Neutrophil (primary cell): ENCODE results near the gene PRDM16.

Experiments
- H3K27ac ChIP-seq: fragments of 200-600 bp; sonication (generic); 2 replicates; pipeline ENCODE4 v1.5.1; 2016; ENCODE audit warnings: mild to moderate bottlenecking, moderate library complexity
- H3K27me3 ChIP-seq: fragments of 200-600 bp; sonication (generic); 2 replicates; pipeline ENCODE4 v1.6.0; 2016; ENCODE audit warnings: mild to moderate bottlenecking
- H3K36me3 ChIP-seq: fragments of 200-600 bp; sonication (generic); 2 replicates; pipeline ENCODE4 v1.5.1; 2017
- H3K4me1 ChIP-seq, 2 experiments: fragments of 200-600 bp in 1 of 2; sonication (generic) in 1 of 2; 1 replicate in 1 of 2; 2 replicates in 1 of 2; pipeline versions ENCODE4 v1.5.1 to v1.6.1; 2013 to 2016; ENCODE audit warnings: low read depth in 1 of 2, low read length in 1 of 2, mild to moderate bottlenecking in 1 of 2, moderate library complexity in 1 of 2; ENCODE audit not compliant: control insufficient read depth in 1 of 2, insufficient read depth in 1 of 2
- H3K4me3 ChIP-seq, 2 experiments: fragments of 200-600 bp in 1 of 2; sonication (generic) in 1 of 2; 1 replicate in 1 of 2; 2 replicates in 1 of 2; pipeline ENCODE4 v1.5.1; 2013 to 2016; ENCODE audit warnings: low read depth in 1 of 2, low read length in 1 of 2, mild to moderate bottlenecking in 1 of 2, moderate library complexity in 1 of 2
- H3K9me3 ChIP-seq: fragments of 200-600 bp; sonication (generic); 2 replicates; pipeline ENCODE4 v1.5.1; 2016
- TF ChIP-seq, protein P1 (sequence below): fragments of 200-600 bp; sonication (generic); IDR thresholded peaks from 2 replicates; pipeline ENCODE4 v1.5.1; 2016; ENCODE audit warnings: antibody characterized with exemption

Gene PRDM16

DNA sequence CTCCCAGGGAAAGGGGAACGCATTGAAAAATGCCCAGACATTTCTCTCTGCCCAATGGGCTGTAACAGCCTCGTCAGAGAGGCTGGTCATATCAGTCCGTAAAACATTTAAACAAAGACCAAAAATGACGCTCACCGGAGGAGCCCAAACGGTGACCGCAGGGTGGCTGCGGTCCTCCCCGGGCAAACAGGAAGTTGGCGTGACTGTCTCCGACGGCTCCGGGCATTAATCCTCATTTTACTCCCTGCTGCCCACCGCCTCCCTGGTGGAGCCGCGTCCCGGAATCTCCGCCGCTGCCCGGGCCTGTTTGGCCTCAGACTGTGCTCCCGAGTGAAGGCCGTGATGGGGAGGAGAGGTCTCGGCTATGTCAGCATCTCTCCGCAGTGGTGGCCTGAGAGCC is 9.9 kb downstream of the PRDM16 start:
- peaks cover 73% of the 10 kb centered on the region for H3K27me3 ChIP-seq
- TF ChIP-seq, protein P1, sequence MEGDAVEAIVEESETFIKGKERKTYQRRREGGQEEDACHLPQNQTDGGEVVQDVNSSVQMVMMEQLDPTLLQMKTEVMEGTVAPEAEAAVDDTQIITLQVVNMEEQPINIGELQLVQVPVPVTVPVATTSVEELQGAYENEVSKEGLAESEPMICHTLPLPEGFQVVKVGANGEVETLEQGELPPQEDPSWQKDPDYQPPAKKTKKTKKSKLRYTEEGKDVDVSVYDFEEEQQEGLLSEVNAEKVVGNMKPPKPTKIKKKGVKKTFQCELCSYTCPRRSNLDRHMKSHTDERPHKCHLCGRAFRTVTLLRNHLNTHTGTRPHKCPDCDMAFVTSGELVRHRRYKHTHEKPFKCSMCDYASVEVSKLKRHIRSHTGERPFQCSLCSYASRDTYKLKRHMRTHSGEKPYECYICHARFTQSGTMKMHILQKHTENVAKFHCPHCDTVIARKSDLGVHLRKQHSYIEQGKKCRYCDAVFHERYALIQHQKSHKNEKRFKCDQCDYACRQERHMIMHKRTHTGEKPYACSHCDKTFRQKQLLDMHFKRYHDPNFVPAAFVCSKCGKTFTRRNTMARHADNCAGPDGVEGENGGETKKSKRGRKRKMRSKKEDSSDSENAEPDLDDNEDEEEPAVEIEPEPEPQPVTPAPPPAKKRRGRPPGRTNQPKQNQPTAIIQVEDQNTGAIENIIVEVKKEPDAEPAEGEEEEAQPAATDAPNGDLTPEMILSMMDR, result no peak
- no peaks in the 10 kb centered on the region for H3K9me3 ChIP-seq
- no peaks in the 10 kb centered on the region for H3K36me3 ChIP-seq
- H3K4me3 ChIP-seq, result no peak overlapping the region
- H3K4me1 ChIP-seq, result no peaks in the 10 kb centered on the region
- H3K27ac ChIP-seq, result no peak overlapping the region

DNA sequence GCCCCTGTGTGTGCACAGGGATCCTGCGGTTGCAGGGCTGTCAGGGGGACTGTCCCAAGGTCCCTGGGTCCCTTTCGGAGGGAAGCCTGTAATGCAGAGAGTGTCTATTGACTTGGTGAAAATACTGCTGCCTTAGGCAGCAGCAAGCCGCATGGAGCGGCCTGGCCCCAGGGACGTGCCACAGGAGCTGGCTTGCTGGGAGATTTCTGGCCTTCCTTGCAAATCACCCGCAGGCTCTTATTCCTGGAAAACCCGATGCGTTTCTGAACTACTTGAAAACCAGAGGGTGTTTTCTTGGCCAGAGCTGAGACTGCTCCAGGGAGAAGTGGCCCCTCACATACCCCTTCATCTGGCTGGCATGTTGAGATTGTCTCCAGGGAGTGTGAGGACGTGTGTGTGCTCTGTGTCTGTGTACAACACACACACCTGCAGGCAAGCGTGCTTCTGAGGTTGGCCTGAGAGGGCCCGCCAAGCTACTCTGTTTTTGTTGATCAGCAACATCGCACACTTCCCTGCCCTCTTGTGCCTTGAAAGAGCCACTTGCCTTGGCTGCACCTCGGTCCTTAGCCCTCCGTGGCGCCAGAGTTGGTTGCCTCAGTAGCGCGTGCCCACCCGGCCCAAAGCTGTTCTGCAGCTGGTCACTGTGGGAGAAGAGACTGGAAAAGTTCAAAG is 10.5 kb downstream of the PRDM16 start:
- TF ChIP-seq, protein P1, result no peak
- Histone ChIP-seq H3K4me3 (no peak overlapping the region), H3K9me3 (no peaks in the 10 kb centered on the region), H3K36me3 (no peaks in the 10 kb centered on the region), H3K27me3 (peaks cover 67% of the 10 kb centered on the region), H3K4me1 (no peaks in the 10 kb centered on the region), H3K27ac (no peak overlapping the region)

DNA sequence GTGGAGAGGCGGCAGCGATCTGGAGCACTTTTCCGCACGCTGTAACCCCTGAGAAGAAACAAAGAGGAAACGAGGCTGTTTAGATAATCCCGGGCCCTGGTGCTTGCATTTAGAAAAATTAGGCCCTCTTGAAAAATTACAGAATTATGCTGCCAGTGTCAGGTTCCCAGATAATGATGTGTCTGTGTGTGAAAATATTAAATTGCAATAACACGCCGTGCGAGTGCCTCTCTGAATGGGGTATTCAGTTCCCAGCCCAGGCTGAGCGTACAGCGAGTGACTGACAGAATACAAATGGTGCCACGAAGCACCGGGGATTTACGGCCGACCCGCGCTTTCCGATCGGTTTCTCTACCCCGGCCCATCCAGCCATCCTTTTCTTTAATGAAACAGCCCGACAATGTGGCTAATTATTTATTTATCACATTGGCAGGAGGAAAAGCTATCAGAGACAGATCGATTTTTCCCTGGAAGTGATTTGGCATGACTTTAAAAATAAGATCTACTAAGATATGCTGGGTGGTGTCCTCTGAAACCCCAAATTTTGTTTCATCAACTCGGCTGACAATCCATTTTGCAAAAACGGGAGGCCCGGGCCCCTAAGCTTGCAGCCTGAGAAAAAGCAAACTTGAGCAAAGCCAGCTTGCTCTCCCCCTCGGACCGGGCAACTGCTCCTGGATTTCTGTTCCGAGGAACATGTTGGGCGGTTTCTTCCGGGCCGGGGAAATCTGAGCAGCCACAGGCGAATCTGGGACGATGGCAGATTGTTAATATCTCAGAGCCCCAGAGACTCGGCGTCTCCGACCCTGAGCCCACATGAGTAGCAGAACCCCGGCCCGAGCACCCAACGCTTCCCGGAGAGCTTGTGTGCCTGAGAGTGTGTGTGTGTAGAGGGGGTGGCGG is 11.3 kb downstream of the PRDM16 start:
- H3K4me1 ChIP-seq, result no peaks in the 10 kb centered on the region
- H3K27ac ChIP-seq, result no peak overlapping the region
- H3K27me3 ChIP-seq, result peaks cover 59% of the 10 kb centered on the region
- H3K9me3 ChIP-seq, result no peaks in the 10 kb centered on the region
- H3K36me3 ChIP-seq, result no peaks in the 10 kb centered on the region
- H3K4me3 ChIP-seq, result no peak overlapping the region
- TF ChIP-seq, protein P1, result no peak

DNA sequence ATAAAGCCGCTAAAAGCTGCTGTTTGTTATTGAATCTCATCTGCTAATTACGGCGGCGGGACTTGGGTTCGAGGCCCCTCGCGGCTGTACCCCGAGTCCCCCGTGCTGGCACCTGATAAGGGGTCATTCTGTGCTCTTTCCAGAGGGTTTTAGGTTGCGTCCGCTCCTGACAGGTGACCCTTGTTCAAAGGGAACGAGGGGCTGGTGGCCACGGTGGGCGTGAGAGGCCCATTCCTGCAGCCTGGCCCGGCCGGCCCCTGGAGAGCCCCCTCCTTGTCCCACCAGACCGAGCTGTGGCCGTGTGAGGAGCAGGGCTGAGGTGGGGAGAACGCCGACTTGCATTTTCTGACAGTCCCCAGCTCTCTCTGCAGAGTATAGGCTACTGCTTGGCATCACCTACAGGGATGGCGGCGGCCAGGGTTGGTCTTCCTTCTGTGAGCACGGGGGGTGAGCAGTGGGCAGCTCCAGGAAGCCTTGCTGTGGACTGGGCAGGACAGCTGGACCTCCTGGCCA is 12.2 kb downstream of the PRDM16 start:
- H3K4me1 ChIP-seq, result no peaks in the 10 kb centered on the region
- no peak overlapping the region for H3K4me3 ChIP-seq
- H3K27ac ChIP-seq, result no peak overlapping the region
- peaks cover 50% of the 10 kb centered on the region for H3K27me3 ChIP-seq
- H3K36me3 ChIP-seq, result no peaks in the 10 kb centered on the region
- TF ChIP-seq, protein P1, result no peak
- no peaks in the 10 kb centered on the region for H3K9me3 ChIP-seq

DNA sequence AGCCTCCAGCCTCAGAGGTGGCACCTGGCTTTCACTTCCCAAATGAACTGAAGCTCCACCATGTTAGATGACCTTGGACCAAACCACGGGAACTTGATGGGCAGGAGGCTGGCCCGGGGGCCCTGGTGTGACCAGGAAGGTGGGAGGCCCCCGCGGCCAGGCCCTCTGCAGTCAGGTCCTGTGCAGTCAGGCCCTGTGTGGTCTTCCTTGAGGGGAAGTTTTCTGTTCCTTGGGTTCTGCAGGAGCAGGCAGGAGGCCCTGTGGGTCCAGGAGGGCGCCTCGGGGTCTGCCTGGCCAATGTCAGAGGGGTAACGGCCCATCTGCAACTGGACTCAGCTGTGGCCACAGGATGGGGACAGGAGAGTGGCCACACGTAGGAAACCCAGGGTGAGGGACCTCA is 13.0 kb downstream of the PRDM16 start:
- Histone ChIP-seq H3K4me1 (no peaks in the 10 kb centered on the region), H3K9me3 (no peaks in the 10 kb centered on the region), H3K4me3 (no peak overlapping the region), H3K36me3 (no peaks in the 10 kb centered on the region), H3K27me3 (peaks cover 41% of the 10 kb centered on the region), H3K27ac (no peak overlapping the region)
- TF ChIP-seq, protein P1, result no peak
